Medulla oblongata (tissue), 1 donor: Measurements from ENCODE around the gene SPG11.
"Not testable (repeated sequence)": the region's sequence is repeated elsewhere in the genome, so short reads cannot be mapped to it uniquely, and the experiment has no call there.

Source experiments
- DNase-seq: peaks from one replicate; pipeline ENCODE4 v3.0.0-alpha.2; 2015; ENCODE audit errors: extremely low spot score

SPG11 gene

DNA sequence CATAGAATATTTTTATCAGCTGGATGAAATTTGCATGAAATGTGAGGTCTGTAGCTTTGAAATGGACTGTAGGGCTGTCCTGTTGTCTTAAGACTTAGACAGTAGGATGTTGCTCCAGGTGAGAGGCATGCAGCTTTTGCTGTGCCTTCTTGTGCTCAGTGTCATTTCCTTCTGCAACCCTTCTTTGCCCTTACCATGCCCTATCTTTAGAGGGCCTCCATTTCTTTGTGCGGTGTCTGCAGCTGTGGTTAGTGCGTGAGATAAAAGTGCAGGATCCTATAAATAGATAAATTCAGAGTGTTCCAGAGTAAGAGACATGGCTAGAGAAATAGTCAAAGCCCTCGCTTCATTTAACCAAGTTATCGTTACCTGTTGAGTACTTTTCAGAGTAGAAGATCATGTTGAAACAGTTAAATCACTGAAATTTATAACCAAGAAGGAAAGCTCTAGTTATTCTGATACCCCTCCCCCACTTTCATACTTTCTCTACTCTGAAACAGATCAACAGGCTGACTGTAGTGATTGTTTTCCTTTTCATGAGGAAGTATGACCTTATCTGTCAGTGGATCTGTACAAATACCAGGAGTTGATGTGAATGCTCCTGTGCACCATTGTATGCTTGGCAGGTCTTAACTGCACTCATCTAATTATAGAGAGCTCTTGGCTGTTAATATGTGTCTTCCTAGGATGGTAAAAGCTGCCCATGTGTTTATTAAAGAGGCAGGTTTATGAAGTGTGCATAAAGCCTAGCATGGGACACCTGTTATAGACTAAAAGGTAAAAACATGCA lies 108.3 kb downstream of the SPG11 start:
- DNase-seq = no peak

DNA sequence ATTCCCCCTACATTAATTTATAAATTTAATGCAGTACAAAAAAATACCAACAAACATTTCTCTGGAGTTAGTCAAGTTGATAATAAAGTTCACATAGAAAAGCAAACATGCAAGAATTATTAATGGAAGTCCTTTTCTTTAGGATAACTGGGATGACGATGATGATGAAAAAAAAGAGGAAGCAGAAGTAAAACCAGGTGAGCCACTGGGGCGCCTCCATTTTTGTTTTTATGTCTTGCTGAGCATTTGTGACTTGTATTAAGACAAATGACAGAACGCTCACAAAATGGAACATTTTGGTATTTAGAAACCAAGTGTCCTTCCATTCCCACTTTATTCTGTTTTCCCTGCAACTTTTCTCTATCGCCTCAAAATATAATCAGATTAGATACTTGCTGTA lies 112.7 kb downstream of the SPG11 start:
- DNase-seq = no peak

DNA sequence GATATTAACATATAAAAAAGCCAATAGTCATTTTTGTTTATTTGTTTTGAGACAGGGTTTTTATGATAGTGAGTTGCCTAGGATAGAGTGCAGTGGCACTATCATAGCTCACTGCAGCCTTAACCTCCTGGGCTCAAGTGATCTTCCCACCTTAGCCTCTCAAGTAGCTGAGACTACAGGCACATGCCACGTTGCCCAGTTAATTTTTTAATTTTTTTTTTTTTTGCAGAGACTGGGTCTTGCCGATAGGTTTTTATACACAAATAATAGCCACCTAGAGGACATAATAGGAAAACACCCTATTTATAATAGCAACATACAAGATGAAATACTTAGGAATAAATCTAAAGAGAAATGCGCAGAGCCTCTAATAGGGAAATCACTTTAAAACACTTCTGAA lies 113.2 kb downstream of the SPG11 start:
- DNase-seq = no peak

DNA sequence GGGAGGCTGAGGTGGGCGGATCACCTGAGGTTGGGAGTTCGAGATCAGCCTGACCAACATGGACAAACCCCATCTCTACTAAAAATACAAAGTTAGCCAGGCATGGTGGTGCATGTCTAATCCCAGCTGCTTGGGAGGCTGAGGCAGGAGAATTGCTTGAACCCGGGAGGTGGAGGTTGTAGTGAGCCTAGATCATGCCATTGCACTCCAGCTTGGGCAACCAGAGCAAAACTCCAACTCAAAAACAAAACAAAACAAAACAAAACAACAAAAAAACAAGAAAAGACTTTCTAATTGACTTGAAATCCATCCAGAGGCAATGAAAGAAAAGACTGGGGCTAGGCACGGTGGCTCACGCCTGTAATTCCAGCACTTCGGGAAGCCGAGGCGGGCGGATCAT lies 114.3 kb downstream of the SPG11 start:
- DNase-seq = not testable (repeated sequence)

DNA sequence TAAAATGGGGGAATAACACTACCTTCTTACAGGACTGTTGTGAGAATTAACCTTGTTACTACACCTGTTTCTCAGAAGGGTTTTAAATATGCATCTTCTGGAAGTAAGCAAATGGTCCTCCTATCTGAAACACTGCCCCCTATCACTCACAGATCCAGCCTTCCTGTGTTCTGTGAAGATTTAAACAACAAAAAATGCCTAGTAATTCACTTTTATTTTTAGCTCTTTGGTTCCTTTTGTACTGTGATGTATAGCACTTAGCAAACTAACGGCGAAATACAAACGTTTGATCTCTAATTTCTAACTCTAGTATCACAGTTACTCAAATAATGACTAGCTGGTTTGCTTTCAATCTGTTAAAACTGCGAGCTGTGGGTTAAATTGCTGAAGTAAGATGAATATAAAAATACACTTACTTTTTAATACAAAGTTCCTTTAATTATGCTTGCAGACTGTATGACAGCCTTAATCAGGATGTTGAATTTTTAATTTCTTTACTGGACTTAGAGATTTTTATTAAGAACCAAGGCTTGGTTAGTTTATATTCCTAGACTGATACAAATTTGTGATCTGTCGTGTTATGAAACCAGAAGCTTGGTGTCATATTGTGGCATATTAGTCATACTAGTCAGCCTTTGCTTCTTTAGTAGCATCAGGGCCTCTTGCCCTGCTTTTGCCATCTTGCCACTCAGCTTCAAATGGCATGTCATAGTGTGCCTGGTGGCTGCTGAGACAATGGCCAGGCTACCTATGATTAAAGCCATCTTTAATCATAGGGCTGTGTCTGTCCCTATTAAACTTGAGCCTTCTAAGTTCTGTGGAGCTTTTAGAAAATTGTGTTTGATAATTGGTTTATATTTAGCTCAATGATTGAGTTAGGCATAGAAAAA lies 117.3 kb downstream of the SPG11 start:
- DNase-seq = no peak

DNA sequence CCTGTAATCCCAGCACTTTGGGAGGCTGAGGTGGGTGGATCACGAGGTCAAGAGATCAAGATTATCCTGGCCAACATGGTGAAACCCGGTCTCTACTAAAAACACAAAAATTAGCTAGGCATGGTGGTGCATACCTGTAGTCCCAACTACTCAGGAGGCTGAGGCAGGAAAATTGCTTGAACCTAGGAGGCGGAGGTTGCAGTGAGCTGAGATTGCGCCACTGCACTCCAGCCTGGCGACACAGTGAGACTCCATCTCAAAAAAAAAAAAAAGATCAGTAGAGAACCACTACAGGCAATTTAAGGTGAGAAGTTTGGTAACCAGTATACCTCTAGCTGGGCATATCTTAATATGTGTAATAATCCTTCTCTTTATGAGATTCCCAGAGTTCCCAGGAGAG lies 118.7 kb downstream of the SPG11 start:
- not testable (repeated sequence) for DNase-seq

DNA sequence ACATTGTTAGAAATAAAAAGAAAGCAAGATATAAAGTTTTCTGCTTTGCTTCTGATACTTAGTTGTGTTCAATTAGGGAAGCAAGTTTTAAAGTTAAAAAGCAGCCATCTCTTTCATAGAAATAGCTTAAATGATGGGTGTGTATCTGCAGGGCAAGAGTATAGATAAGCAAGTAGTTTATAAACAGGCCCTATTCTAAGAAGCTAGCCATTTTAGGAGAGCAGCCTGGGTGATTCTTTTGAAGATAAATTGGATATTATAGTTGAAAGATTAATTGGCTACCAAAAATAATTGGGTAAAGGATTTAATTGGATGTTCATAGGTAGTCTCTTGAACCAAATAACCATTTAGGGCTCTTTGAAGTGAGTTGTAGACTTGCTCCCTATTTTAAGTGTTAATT lies 120.9 kb downstream of the SPG11 start:
- DNase-seq = no peak

DNA sequence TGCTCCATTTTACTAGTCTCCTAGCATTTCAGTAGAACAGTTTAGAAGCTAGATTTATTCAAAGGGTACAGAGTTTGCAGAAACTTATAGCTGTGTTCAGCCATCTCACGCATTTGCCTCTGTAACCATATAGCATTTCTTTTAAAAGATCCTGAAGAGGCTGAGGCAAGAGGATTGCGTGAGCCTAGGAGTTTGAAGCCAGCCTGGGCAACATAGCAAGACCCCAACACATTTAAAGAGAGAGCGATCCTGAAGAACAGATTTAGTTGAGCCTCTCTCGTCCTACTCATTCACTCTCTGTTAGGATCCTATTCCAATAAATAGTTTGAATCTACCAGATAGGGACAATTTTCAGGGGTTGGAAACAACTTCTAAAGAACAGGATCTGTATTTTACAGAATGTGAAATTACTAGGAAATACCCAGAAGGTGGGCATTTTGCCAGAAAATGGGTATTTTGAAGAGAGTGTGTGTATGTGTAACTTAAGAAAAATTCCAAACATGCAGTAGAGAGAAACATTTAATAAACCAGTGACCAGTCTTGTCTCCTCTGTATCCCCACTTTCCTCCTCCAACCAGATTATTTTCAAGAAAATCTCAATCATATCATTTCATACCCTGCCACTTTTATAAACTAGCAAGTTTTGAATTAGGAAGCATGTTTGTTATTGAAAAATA lies 122.0 kb downstream of the SPG11 start:
- DNase-seq = no peak

DNA sequence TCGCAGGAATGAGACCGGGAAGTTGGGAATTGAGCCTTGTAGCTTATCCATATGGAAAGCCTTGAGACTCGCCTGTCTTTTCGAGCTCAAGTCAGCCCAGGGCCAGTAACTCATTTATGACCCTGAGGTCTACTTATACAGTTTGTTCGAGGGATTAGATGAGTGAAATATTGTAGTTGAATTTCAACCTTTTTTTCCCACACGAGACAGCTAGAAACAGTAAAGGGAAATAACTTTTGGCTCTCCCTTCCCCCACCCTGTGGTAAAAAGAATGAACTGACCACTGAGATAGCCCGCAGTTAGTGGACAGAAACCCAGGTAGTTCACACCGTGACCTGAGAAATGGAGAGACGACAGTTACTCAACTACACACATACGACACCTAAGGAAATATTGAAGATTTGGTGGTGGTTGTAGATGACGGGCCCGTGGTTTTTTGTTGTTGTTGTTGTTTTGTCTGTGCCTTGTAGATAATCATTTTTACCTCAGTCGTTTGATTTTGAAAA lies 125.7 kb downstream of the SPG11 start:
- no peak for DNase-seq

DNA sequence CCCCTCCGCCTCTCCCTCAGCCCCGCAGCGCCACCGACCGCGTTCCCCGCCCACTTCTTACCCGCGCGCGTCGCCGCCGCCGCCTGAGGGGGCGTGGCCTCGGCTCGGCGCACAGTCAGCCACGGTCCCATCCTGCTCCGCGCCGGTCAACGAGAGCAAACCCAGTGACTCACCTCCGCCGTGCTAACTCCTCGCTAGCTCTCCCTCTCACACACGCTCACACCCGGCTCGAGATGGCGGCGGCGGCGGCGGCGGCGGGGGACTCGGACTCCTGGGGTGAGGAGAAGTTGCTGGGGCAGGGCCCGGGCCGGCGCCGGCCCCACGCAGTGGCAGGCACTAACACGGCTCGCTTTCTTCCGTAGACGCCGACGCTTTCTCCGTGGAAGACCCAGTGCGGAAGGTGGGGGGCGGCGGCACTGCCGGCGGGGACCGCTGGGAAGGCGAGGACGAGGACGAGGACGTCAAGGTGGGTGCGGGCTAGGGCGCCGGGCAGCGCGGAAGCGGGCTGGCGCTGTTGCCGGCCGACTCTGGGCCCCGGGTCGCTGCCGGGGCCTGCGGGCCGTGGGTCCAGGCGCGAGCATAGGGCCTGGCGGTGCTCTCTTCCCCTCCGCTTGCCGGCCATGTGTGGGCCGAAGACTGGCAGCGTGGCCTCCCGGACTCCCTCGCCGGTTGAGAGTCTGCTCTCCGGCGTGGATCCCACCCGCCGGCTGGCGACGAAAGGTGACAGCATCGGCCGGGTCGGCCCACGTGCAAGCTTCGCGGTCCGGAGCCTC lies 126.3 kb downstream of the SPG11 start, which contains the start of gene EIF3J:
TSS of gene EIF3J (plus strand) at position 186 of the 773 bp plus-strand sequence. CDS start at position 234, 48 bp downstream.
- DNase-seq = peak; percentile 96

DNA sequence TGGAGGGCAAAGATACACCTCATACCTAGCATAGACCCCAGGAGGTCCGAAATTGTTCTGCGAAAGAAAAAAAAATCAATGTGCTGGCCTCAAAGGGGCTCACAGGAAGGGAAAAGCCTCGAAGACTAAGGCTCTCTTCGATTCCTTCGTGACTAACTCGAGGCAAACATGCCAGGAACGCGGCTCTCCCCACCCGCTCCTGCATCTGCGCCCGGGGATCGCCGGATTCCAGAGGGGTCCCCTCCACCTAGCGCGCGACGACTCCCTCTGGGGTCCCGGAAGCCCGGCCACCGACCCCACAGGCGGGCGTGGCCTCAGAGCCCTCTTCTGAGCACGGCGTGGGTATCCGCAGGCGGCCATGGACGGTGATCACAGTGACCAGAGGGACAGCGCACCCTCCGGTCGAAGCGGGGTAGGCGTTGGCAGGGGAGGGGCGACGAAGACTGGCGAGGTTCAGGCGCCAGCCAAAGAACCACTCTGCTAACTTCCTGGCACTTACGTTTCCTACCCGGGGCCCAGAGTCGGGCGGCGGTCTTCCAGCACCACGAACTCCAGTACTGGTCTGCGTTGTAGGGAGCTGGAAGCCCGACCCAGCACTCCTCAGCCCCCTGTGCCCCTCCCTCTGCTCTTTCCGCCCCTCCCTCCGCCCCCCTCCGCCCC lies 127.0 kb downstream of the SPG11 start:
- peak; percentile 90 for DNase-seq

DNA sequence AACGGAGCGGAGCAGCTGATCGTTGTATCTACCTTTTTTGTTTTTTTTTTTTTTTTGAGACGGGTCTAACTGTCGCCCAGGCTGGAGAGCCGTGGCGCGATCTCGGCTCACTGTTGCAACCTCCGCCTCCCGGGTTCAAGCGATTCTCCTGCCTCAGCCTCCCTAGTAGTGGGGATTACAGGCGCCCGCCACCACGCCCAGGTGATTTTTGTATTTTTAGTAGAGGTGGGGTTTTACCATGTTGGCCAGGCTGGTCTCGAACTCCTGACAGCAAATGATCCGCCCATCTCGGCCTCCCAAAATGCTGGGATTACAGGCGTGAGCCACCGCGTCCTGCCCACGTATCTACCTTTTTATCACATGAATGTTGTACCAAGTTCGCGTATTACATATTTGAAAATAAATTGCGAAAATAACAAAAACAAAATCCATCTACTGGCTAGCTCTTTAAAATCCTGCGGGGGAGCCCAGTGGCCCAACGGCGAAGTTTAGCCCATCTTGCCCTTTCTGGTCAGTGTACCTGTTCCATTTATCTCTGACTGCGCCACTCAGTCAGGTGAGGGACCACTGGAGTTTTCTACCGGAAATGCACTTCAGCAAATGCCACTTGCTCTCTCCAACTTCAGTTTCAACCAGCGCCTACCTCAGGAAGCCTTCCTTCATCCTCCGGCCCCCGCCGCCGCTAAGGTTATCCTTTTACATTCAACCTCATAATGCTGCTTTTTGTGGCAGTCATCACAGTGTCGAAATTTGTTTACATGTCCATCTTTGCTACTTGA lies 127.8 kb downstream of the SPG11 start:
- DNase-seq = peak; percentile 27

DNA sequence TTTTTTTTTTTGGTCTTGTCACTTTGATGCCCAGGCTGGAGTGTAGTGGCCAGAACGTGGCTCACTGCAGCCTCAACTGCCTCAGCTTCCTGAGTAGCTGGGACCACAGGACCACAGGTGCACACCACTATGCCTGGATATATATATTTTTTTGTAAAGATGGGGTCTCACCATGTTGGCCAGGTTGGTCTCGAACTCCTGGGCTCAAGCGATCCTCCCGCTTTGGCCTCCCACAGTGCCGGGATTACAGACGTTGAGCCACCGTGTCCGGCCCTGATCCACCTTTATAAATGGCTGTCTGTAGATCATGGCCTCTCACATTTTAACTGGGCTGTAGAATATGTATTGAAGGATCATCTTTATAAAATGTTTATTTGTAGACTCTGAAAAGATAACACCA lies 128.4 kb downstream of the SPG11 start:
- DNase-seq = no peak

DNA sequence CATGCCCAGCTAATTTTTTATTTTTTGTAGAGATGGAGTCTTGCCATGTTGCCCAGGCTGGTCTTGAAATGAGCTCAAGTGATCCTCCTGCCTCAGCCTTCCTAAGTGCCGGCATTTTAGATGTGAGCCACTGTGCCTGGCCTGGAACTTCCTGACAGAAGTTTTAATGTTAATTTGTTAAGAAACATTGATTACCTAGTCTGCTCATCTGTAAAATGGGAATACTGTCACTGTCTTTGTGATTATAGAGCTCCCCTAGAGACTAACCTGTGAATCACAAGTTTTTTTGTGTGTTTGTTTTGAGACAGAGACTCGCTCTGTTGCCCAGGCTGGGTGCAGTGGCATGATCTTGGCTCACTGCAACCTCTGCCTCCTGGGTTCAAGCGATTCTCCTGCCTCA lies 130.8 kb downstream of the SPG11 start:
- DNase-seq = no peak

DNA sequence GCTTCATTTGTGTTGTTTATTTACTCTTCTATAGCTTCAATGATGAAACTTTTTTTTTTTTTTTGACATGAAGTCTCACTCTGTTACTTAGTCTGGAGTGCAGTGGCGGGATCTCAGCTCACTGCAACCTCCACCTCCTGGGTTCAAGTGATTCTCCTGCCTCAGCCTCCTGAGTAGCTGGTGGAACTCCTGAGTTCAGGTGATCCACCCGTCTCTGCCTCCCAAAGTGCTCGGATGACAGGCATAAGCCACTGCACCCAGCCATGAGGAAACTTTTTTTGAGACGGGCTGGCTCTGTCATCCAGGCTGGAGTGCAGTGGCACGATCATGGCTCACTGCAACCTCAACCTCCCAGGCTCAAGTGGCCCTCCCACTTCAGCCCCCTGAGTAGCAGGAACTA lies 131.2 kb downstream of the SPG11 start:
- not testable (repeated sequence) for DNase-seq

DNA sequence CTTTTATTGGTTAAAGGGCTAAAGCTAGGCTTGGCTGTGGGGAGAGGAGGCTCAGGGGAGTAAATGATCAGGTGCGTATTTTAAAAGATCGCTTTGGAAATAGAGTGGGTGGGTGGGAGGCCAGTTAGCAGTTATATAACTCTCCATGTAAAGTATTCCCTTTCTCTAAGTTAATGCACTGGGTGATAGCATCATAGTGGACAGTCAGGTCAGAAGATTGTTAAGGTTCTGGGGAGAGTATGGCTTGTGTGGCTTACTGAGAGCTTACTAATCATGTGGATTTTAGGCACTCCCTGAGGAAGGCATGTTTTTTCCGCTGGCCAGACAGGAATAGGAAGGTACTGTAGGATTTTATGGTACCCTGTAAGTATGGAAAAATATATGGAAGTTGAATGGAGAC lies 132.8 kb downstream of the SPG11 start:
- no peak for DNase-seq

DNA sequence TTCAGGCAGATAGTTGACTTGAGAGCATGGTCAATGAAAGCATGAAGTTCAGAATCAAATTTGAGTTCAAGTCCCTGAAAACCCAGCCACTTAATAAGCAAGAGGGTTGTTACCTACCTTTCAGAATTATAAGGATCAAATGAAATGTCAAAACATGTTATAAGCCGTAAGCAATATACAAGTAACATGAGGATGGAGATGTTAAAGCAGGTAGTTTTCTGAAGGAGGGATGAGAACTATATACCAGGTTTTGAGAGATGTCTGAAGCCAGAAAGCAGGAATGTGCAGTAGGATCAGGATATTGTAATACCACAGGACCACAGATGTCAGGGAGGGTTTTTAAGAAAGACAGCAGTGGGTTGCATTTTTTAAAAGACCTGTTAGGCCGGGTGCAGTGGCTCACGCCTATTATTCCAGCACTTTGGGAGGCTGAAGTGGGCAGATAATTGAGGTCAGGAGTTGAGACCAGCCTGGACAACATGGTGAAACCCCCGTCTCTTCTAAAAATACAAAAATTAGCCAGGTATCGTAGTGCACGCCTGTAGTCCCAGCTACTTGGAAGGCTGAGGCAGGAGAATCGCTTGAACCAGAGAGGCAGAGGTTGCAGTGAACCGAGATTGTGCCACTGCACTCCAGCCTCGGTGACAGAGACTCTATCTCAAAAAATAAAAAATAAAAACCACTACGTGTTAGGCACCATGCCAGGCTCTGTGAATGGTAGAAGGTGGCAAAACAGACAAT lies 133.4 kb downstream of the SPG11 start:
- DNase-seq = no peak

DNA sequence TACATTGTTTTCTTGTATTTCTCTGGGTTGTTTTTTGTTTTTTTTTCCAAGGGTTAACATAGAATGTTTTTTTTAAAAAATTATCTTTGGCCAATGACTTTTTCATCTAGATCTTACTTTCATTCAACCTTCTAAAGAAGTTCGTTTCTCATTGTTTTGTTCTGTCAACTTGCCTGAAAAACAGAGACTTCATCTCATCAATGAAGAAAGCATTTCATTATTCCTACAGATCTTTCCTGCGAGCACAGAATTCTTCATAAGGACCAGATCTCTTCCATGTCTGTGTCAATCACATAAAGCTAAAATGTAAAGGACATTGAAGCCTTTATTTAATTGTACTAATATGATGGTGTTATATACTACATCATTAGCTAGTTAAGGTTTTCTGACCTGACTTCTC lies 136.2 kb downstream of the SPG11 start:
- DNase-seq = peak; percentile 43

DNA sequence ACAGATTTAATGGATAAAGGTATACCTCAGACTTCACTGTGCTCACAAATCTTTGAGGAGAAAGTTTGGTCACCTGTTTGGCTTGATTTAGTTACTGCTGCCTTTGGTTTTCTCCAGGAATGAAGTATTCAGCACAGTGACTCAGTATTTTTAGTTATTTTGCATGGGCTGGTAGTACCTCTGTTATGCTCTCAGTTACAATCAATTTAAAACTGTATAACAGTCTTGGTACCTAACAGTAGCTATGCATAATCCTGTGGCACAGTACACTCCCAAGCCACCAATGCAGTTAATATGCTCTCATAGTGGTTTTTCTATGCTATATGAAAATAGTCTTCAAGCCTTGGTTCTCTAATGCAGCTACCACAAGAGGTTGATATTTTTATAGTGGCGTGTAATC lies 138.4 kb downstream of the SPG11 start:
- no peak for DNase-seq
